Activated T-cell treated with anti-CD3 and anti-CD28 coated beads, Interleukin-2, amount 50 U/mL, for 48 hours (primary cell): Measurements from ENCODE around the gene NEK2.
"Not testable (repeated sequence)": the region's sequence is repeated elsewhere in the genome, so short reads cannot be mapped to it uniquely, and the experiment has no call there.

Experiments
- DNase-seq, 2 experiments: peaks; one replicate each; pipeline ENCODE4 v3.0.0-alpha.2; 2020

Gene NEK2

DNA sequence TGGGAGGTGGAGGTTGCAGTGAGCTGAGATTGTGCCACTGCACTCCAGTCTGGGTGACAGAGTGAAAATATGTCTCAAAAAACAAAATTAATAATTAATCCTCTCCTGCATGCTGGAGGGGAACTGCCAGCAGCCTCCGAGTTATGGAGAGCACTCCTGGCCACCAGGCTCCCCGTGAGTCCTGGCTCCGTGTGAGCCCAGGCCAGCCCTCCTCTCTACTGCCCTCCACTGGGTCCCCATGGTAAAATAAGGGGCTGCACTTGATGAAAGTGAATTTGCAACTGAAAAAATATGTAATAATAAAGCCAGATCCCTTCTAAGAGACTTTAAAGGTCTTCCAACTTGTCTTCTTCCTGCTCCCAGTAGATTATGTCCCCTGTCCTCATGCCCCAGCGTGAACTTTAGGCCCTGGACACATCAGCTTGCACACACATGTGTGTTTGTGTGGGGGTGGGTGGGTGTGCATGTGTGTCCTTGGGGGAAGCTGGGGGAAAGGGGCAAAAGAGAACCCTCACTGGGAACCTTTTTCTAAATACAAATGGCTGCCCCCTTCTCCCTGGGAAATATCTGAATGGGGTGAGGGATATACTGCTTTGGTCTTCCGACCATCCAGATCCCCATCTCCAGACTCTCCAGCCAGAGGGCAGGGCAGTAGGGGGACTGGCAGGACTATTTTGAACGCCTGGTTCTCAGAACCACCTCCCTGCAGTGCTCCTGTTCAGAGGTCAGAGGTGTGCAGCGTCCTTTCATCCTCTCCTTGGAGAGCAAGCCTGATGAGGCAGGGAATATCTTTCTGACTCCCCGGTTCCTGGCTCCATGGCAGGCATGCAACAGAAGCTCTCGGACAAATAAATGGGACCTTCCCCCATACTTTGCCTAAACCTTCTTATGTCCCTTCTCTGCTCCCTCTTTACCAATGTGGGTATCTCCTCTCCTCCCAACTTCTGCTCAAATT is 26.2 kb downstream of the NEK2 start:
- peak; percentile 37 to 50 for DNase-seq

DNA sequence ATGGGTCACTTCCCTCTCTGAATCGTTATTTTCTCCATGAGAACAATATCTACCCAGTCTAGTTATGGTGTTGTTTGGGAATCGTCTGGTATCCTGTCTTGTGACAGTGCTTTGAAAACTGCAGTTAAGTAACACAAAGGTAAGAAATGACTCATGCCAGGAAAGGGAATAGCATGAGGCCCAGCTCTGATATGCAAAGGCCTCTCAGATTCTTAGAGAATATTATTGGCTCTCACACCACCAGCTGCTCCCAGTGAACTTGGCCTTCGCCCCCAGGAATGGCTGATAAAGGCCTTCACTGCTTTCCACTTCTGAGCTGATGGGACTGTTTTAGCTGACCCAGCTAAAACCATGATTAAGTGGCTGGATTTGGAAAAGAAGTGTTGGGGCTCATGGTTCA is 27.1 kb downstream of the NEK2 start:
- DNase-seq: no peak

DNA sequence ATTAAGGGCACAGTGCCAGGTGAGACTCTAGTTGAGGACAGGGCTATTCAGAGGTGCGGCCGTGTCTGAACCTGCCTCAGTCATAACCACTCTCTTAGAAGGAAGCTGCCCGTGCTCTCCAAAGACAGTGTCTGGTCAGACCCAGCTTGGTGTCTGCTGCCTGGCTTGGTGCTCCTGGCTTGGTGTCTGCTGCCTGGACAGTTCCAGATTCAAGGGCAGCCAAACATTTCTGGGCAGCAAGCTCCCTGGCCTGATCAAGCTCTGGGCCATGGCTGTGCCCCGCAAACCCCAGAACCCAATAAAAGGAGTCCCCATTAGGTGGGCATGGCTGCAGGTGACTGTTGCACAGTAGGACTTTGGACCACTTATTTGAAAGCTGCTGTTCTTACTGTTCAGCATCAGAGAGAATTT is 27.7 kb downstream of the NEK2 start:
- DNase-seq: no peak

DNA sequence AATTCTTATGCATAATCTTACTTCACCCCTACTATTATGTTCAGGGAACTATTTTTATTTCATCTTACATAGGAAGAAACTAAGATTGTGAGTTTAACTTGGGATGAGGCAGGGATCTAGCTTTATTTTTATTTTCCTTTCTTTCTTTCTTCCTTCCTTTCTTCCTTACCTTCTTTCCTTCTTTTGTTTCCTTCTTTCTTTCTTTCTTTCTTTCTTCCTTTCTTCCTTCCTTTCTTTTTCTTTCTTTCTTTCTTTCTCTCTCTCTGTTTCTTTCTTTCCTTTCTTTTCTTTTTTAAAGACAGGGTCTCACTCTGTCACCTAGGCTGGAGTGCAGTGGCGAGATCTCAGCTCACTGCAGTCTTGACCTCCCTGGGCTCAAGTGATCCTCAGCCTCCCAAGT is 28.9 kb downstream of the NEK2 start:
- DNase-seq: no peak

DNA sequence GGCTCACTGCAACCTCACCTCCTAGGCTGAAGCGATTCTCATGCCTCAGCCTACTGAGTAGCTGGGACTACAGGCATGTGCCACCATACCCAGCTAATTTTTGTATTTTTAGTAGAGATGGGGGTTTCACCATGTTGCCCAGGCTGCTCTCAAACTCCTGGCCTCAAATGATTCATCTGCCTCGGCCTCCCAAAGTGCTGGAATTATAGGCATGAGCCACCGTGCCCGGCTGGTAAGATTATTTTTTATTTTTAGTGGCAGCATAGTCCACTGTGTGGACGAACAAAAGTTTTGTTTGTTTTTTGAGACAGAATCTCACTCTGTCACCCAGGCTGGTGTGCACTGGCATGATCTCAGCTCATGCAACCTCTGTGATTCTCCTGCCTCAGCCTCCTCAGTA is 29.8 kb downstream of the NEK2 start:
- not testable (repeated sequence) for DNase-seq

DNA sequence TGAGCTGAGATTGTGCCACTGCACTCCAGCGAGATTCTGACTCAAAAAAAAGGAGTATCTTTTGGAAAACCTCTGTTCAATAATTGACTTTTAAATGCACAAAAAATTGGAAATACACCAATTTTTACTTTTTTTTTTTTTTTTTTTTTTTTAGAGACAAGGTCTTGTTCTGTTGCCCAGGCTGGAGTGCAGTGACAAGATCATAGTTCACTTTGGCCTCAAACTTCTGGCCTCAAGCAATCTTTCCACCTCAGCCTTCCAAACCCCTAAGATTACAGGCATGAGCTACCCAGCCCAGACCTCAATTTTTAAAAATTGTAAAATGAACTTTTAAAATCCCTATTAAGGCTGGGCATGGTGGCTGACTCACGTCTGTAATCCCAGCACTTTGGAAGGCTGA is 30.8 kb downstream of the NEK2 start:
- no peak for DNase-seq

DNA sequence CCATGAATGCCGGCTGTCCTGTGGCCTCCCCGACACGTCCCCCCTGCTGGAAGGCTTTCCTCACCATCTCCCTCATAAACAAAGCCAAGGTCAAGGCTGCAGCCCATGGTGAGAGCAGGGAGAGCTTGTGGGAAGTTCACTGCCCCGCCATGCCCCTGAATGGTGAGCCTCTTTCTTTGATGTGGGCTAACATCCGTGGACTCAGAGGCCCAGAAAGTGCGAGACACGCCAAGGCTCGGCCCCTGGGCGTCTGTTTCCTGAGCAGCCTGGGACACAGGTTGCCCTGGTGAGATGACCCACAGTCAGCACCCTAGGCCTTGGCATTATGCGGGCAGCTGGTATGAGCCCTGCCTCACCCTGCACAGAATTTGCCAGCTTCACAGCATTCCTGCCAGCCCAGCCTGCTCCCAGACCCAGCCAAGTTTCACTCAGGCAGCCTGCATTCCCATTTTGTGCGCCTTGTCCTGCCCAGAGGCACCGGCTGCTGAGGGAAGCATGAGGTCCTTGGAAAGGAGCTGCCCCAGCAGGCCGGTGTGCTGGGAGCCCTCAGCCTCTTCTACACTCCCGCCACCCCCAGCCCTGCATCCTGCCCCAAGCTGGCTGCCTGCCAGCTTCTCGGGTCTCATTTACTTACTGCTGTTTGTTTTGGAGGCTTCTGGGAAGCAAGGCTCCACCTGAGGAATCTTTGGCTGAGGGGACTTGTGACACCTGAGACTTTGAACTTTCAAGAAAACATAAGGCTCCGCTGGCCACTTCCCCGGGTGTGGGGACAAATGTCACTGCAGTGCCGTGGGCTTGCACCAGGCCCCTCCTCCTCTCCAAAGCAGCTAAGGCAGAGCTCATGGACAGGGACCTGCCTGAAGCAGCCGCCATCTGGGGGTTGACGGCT is 31.9 kb downstream of the NEK2 start:
- DNase-seq: peak; percentile 25 to 28

DNA sequence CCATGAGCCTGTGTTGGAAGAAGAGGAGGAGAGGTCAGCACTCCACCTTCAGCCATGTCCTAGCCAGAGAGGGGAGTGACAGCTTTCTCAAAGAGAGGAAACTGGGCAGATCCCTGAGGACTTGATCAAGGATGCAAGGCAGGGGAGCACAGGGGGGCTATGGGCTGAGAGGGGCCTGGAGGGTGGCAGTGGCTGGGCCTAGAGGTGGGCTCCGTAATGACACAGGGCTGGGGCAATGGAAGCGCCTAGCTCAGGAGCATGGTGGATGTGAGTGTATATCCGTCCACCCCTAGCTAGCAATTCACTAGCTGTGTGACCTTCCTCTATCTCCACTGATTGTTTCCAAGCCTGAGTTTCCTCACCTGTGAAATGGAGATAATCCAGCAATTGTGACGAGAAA is 32.6 kb downstream of the NEK2 start:
- peak in 1 of 2 experiments; percentile 6 for DNase-seq

DNA sequence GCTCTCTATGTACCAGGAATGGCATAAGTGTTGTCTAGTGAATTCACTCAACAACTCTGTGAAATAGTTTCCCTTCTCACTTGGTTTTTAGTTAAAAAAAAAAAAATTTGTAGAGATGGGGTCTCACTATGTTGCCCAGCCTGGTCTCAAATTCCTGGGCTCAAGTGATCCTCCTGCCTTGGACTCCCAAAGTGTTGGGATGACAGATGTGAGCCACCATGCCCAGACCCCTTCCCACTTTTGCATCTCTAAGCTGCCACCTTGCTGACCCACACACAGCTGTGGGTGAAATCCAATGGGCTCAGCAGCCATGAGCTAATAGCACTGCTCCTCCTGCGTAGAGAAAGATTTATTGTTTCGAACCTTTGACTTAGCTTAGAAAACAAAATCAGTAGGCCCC is 33.5 kb downstream of the NEK2 start:
- peak in 1 of 2 experiments; percentile 2 for DNase-seq

DNA sequence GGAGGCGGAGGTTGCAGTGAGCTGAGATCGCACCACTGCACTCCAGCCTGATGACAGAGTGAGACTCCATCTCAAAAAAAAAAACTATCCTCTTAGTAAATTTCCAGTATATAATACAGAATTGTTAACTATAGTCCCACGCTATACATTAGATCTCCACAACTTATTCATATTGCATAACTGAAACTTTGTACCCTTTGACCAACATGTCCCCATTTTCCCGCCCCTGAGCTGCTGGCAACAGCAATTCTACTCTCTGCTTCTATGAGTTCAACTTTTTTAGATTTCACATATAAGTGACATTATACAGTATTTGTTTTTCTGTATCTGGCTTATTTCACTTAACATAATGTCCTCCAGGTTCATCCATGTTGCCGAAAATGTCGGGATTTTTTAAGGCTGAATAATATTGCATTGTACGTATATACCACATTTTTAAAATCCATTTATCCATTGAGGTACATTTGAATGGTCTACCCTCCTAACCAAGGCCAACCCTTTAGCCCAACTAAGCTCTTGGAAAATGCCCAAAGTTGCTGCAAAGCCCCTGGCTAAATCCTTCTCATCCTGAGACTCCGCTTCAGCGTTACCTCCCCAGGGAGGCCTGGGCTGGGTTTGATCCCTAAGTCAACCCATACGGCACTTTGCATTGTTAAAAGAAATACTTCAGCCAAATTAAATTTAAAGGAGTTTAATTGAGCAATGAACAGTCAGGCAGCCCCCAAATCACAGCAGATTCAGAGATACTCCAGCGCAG is 34.2 kb downstream of the NEK2 start:
- DNase-seq: no peak

DNA sequence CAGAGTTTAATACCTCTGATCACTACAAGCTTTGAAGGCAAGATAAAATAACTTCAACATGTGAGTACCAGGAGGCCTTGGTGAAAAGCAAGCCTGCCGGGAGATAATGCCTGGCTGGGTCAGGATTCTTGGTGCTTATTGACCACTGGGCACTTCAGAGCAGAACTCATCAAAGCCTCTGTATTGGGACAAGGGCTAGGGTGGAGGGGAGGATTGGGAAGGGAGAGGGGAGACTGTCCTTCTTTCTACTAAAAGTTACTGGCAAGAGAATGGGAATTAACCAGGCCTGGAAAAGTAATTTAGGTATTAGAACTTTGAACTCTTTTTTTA is 35.2 kb downstream of the NEK2 start:
- no peak for DNase-seq

DNA sequence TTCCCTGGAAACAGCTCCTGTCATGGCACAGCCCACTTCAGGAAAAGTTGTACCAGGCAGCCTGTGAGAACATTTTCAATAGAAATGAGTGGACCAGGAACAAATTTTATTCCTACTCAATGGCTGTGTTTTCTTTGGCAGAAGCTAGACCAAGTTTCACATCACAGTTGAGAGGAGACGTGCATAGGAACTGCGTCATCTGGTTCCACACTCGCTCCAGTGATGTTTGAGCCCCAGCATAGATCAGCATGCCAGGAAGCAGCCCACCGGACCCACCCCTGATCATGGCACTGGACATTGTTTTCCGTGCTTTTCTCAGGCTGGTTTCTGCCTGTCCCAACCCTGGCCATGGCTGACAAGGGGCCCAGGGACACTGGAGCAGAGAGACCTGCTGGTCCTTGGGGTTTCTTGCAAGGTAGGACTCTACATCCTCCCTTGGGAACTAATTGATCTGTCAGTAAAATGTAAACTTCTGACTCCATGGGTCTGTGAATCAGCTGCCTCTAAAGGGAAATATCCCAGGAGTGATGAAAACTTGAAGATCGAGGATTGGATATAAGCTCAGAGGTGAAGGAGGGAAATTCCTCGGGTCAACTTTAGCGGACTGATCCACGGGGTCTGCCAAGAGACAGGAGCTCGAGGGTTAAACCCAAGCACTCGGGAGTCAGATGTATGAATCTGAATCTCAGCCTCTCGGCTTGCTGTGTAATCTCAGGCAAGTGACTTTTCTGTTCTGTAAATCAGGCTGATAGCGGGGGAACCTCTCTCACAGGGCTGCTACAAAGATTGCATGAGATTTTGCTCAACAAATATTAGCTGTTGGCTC is 35.7 kb downstream of the NEK2 start:
- DNase-seq: no peak

DNA sequence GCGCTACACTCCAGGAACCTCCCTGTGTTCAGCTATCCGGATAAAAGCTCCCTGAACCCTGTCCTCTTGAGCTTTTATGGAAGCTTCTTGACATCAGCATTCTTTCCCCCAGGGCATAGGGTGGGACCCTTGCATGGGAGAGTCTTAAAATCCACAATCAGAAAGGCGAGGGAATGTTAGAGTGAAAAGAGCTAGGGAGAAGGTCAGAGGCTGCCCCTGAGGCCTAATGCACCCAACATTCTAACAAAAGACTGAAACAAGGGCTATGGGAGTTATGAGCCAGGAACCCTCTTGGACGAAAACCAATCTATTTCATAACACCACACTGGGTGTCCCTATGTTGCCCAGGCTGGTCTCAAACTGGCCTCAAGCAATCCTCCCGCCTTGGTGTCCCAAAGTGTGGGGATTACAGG is 36.7 kb downstream of the NEK2 start:
- no peak for DNase-seq

DNA sequence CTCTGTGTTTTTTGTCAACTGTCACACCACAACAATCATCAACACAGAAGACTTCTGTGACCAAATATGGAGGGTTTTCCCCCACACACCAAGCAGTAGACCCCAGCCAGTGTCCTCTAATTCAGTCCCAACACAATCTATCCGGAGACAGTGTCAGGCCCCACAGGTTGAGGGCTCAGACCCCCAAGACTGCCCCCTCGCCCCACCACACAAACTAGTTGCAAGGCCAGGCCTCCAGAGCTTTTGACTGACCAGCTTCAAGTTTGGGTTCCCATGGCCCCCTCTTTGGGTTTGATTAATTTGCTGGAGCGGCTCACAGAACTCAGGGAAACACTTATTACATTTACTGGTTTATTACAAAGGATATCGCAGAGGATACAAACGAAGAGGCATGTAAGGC is 37.2 kb downstream of the NEK2 start:
- no peak for DNase-seq

DNA sequence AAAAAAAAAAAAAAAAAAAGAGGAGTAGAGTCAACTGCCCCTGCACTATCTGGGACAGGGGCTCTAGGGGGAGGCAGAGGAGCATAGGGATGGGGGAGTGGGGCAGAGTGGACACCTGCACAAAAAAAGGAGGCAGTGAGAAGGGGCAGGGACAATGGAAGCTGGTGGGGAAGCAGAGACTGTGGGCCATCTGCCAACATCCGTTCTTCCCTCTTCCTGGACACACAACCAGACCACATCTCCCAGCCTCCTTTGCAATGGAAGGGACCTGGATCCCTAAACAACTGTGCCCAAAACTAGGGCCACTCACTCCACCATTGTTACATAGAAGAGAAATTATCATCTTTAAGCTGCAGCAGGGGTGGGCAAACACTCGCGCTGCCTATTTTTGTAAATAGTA is 38.4 kb downstream of the NEK2 start:
- no peak for DNase-seq

DNA sequence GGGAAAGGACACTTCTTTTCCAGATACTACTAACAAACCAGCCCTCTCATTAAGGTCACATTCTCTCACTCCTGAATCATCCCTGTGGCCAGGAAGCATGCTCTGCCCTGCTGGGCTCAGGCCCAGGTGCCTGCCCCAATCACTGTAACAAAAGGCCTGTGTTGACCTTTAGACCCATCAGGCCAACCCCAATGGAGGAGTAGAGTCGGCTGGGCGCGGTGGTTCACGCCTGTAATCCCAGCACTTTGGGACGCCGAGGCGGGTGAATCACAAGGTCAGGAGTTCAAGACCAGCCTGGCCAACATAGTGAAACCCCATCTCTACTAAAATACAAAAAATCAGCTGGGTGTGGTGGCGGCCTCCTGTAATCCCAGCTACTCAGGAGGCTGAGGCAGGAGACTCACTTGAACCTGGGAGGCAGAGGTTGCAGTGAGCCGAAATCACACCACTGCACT is 38.8 kb downstream of the NEK2 start:
- not testable (repeated sequence) for DNase-seq

DNA sequence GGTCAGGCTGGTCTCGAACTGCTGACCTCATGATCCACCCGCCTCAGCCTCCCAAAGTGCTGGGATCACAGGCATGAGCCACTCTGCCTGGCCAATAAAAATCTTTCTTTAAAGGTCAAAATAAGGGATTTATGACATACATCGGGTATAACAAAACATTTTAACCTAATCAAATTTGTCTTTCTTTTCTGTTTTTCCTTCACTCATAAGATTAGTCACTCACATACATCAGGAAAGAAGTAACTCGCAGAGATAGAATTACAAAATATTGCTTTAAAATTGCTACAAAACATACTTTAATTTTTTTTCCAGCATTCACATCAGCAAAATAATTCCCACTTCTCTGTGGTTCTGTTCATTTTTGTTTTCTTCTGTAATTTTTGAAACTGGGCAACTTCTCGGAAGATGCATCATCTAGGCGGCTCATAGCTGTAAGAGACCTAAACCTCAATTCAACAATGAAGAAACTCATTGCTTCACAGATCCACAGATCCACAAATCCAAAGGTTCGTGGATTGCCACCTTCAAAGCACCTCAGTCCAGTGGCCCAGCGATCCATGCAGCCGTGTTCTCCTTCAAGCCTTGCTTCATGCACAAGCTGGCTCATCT is 39.7 kb downstream of the NEK2 start:
- DNase-seq: no peak

DNA sequence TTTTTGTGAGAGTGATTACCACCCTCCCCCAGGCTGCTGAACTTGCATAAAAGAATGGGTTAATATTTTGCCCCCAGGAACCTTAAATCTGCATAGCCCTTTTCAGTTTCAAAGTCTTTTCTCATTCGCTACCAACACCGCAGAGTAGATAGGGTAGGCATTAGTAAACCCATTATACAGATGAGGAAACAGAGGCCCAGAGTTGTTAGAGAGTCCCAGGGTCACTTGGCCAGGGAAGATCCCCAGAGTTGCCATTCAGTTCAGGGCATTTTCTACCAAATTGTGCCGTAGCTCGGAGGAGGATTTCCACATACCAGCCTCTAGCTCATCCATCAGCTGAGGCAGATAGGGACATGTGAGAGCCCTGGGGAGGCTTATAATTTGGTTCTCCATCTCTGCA is 40.5 kb downstream of the NEK2 start:
- no peak for DNase-seq

DNA sequence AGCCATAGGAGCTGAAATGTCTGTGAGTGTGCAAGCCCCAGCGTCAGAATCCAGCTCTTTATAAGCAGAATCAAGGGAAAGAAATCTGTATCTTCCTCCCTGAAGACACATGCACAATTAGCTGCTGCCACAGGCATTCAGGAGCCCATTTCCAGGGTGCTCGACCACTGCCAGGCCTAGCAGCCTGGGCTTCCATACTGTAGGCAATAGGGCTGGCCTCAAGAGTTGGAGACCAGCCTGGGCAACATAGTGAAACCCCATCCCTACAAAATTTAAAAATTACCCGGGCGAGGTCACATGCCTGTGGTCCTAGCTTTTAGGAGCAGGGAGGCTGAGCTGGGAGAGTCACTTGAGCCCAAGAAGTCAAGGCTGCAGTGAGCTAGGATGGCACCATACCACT is 41.0 kb downstream of the NEK2 start:
- DNase-seq: no peak

DNA sequence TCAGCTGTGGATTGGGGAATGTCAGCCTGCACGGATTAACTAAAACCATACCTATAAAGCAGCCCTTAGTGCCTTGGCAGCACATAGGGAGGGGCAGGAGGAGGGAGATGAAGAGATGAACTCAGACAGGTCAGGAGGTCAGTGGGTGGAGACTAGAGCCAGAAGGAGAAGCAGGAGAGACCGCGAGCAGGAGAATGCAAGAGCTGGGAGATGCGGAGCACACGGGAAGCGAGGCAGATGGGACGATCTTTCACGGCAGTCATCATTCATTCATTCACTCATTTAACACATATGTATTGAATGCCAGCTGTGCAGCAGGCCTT is 41.9 kb downstream of the NEK2 start:
- DNase-seq: no peak

DNA sequence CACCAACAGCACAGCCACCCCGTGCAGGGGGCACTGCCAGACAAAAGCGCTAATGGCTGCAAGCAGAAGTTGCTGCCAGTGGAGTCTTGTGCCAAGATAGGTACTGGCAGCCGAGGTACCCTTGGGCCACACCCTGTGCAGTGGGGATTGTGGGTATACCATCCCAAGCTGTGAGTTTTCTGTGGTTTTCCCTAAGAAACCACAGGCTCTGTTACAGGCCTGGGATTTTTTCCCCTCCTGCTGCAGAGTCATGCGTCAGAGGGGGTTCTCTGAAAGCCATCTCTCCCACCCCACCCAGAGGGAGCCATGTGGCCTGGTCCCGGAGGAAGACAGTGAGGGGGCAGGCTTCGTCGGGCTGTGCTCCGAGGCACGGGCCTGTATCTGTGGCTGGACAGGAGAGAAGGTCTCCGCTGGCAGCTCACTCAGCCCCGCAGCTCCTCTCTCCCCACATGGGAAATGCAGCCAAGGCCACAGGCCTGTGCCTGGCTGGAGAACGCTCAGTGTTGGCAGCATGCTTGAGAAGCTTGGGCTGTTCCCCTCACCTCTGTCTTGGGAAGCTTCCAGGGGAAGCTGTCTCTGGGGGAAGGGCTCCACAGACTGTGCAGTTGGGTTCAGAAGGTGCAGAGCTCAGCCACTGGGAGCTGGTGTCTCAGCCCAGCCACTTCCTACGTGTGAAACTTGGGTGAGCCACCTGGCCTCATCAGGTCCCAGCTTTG is 42.5 kb downstream of the NEK2 start:
- DNase-seq: no peak
